H7 (cell line): ENCODE data around the gene CTNNA1. TPM values are rescaled to one million over a fixed set of nuclear protein-coding genes. Genes with fewer than 3 reads are reported as not detected.
"Not testable (repeated sequence)": the region's sequence is repeated elsewhere in the genome, so short reads cannot be mapped to it uniquely, and the experiment has no call there.

ENCODE experiments used
- DNase-seq: peaks from one replicate; pipeline ENCODE4 v3.0.0; 2012
- H3K27me3 ChIP-seq: 2 replicates; pipeline ENCODE4 v1.6.0; 2011; ENCODE audit warnings: mild to moderate bottlenecking, low read length; ENCODE audit not compliant: control insufficient read depth, insufficient read depth
- H3K36me3 ChIP-seq: replicated peaks from 2 replicates; pipeline ENCODE4 v1.5.1; 2011; ENCODE audit warnings: low read length; ENCODE audit not compliant: control insufficient read depth, insufficient read depth
- H3K4me3 ChIP-seq: 2 replicates; pipeline ENCODE4 v1.5.1; 2011; ENCODE audit warnings: low read depth, mild to moderate bottlenecking, control low read depth, low read length, moderate library complexity; ENCODE audit not compliant: insufficient read depth
- total RNA-seq: library from RNA; depleted of rRNA; stranded (reverse); fragments of >200 nt; shearing (Covaris generic); gene quantifications from 2 replicates; pipeline ENCODE4 v1.2.3, GENCODE V29; 2014

CTNNA1 gene
- total RNA-seq, 1 experiment from 2014 or later, result 352 TPM

GRCh38 chr5:138910546-138911185, 157.4 kb downstream of the CTNNA1 start:
- Histone ChIP-seq H3K27me3 (no peaks in the 10 kb centered on the region), H3K36me3 (peaks cover 2% of the 10 kb centered on the region), H3K4me3 (no peak overlapping the region)
- DNase-seq, result no peak

GRCh38 chr5:138911441-138911840, 158.2 kb downstream of the CTNNA1 start:
- no peak for DNase-seq
- Histone ChIP-seq H3K27me3 (no peaks in the 10 kb centered on the region), H3K36me3 (peaks cover 2% of the 10 kb centered on the region), H3K4me3 (no peak overlapping the region)

GRCh38 chr5:138912093-138912492, 158.9 kb downstream of the CTNNA1 start:
- Histone ChIP-seq H3K36me3 (no peaks in the 10 kb centered on the region; the same call in 1 of the 2 replicates), H3K27me3 (no peaks in the 10 kb centered on the region), H3K4me3 (no peak overlapping the region)
- DNase-seq, result no peak

- Histone ChIP-seq H3K4me3 (no peak overlapping the region), H3K36me3 (peaks cover 2% of the 10 kb centered on the region), H3K27me3 (no peaks in the 10 kb centered on the region)
- DNase-seq, result no peak
These were observed 160.5 kb downstream of the CTNNA1 start for GRCh38 chr5:138913773-138914172.

GRCh38 chr5:138914338-138914737, 161.1 kb downstream of the CTNNA1 start:
- H3K4me3 ChIP-seq, result no peak overlapping the region
- no peaks in the 10 kb centered on the region for H3K27me3 ChIP-seq
- H3K36me3 ChIP-seq, result peaks cover 2% of the 10 kb centered on the region
- DNase-seq, result no peak

- H3K27me3 ChIP-seq, result no peaks in the 10 kb centered on the region
- H3K4me3 ChIP-seq, result no peak overlapping the region
- peaks cover 2% of the 10 kb centered on the region for H3K36me3 ChIP-seq
- DNase-seq, result no peak
These were observed 165.5 kb downstream of the CTNNA1 start for GRCh38 chr5:138918686-138919085.

- H3K36me3 ChIP-seq, result peaks cover 10% of the 10 kb centered on the region
- DNase-seq, result no peak
- no peak overlapping the region for H3K4me3 ChIP-seq
These were observed 167.0 kb downstream of the CTNNA1 start for GRCh38 chr5:138920181-138920580.

GRCh38 chr5:138921362-138921761, 168.1 kb downstream of the CTNNA1 start:
- not testable (repeated sequence) for H3K4me3 ChIP-seq, DNase-seq, H3K27me3 ChIP-seq
- peaks cover 17% of the 10 kb centered on the region for H3K36me3 ChIP-seq

More at GRCh38 chr5:138920181-138920580, 167.0 kb downstream of the CTNNA1 start:
- no peaks in the 10 kb centered on the region for H3K27me3 ChIP-seq

- Histone ChIP-seq H3K4me3 (no peak overlapping the region), H3K27me3 (no peaks in the 10 kb centered on the region), H3K36me3 (peaks cover 18% of the 10 kb centered on the region)
- no peak for DNase-seq
These were observed 169.3 kb downstream of the CTNNA1 start for GRCh38 chr5:138922494-138922893.

- no peak for DNase-seq
- Histone ChIP-seq H3K36me3 (peaks cover 25% of the 10 kb centered on the region), H3K4me3 (no peak overlapping the region), H3K27me3 (no peaks in the 10 kb centered on the region)
These were observed 171.9 kb downstream of the CTNNA1 start for GRCh38 chr5:138925090-138925635.

GRCh38 chr5:138926257-138926656, 173.0 kb downstream of the CTNNA1 start:
- Histone ChIP-seq H3K36me3 (peaks cover 32% of the 10 kb centered on the region), H3K27me3 (no peaks in the 10 kb centered on the region), H3K4me3 (no peak overlapping the region)
- DNase-seq, result no peak

- H3K27me3 ChIP-seq, result no peaks in the 10 kb centered on the region
- no peak overlapping the region for H3K4me3 ChIP-seq
- peaks cover 34% of the 10 kb centered on the region for H3K36me3 ChIP-seq
- DNase-seq, result no peak
These were observed 173.6 kb downstream of the CTNNA1 start for GRCh38 chr5:138926688-138927448.

- DNase-seq, result no peak
- H3K27me3 ChIP-seq, result no peaks in the 10 kb centered on the region
- peaks cover 39% of the 10 kb centered on the region for H3K36me3 ChIP-seq
- no peak overlapping the region for H3K4me3 ChIP-seq
These were observed 174.3 kb downstream of the CTNNA1 start for GRCh38 chr5:138927544-138927943.

- DNase-seq, result no peak
- H3K4me3 ChIP-seq, result no peak overlapping the region
- H3K27me3 ChIP-seq, result no peaks in the 10 kb centered on the region
- peaks cover 43% of the 10 kb centered on the region for H3K36me3 ChIP-seq
These were observed 174.8 kb downstream of the CTNNA1 start for GRCh38 chr5:138927979-138928378.

- no peak for DNase-seq
- H3K27me3 ChIP-seq, result no peaks in the 10 kb centered on the region
- H3K4me3 ChIP-seq, result no peak overlapping the region
- H3K36me3 ChIP-seq, result peaks cover 49% of the 10 kb centered on the region
These were observed 176.3 kb downstream of the CTNNA1 start for GRCh38 chr5:138929571-138929955.
